Kidney (tissue), 14 donors: Measurements from ENCODE around the gene DDX51. TPM values are rescaled to one million over a fixed set of nuclear protein-coding genes. Genes with fewer than 3 reads are reported as not detected.

Experiments
- DNase-seq, 5 donors: peaks; one replicate each; pipeline ENCODE4 v3.0.0-alpha.2; 2013 to 2020
- FAIRE-seq: peaks from 2 replicates; lab custom pipeline; 2012; peaks lifted over from hg19 to GRCh38; lab: Jason Lieb, UNC
- H3K27ac ChIP-seq, 2 donors: one replicate each; pipeline ENCODE4 v1.7.0; 2013; ENCODE audit warnings: low read depth in 2 of 2, low read length in 2 of 2, inconsistent platforms in 1 of 2
- H3K27me3 ChIP-seq: one replicate; pipeline ENCODE4 v1.7.1; 2013; ENCODE audit warnings: low read length, inconsistent platforms; ENCODE audit not compliant: control insufficient read depth, insufficient read depth
- H3K36me3 ChIP-seq, 3 donors: one replicate each; pipeline versions ENCODE4 v1.7.0 to v1.7.1; 2013; ENCODE audit warnings: low read length in 3 of 3, control low read depth in 1 of 3, inconsistent platforms in 1 of 3; ENCODE audit not compliant: insufficient read depth in 3 of 3, control insufficient read depth in 2 of 3
- H3K4me1 ChIP-seq, 3 donors: one replicate each; pipeline versions ENCODE4 v1.7.0 to v1.7.1; 2013; ENCODE audit warnings: low read length in 3 of 3, inconsistent platforms in 1 of 3, low read depth in 1 of 3; ENCODE audit not compliant: control insufficient read depth in 2 of 3, insufficient read depth in 2 of 3
- H3K4me3 ChIP-seq, 3 donors: one replicate each; pipeline versions ENCODE4 v1.7.0 to v1.8.1; 2013; ENCODE audit warnings: low read length in 3 of 3, control low read depth in 1 of 3, inconsistent platforms in 1 of 3
- H3K9ac ChIP-seq, 3 donors: one replicate each; pipeline versions ENCODE4 v1.7.0 to v1.7.1; 2013; ENCODE audit warnings: low read length in 3 of 3, control low read depth in 1 of 3, inconsistent platforms in 1 of 3
- H3K9me3 ChIP-seq, 3 donors: one replicate each; pipeline versions ENCODE4 v1.7.0 to v1.7.1; 2013; ENCODE audit warnings: low read length in 3 of 3, control low read depth in 1 of 3, inconsistent platforms in 1 of 3; ENCODE audit not compliant: control insufficient read depth in 2 of 3, insufficient read depth in 1 of 3
- CTCF ChIP-seq: IDR thresholded peaks from 3 replicates; pipeline ENCODE4 v1.5.1; 2012; ENCODE audit warnings: mild to moderate bottlenecking, moderate library complexity, borderline replicate concordance; ENCODE audit not compliant: insufficient read depth; ENCODE audit errors: extremely low read depth
- intact Hi-C: fragments of 100-400 bp; cut with DNase I; formaldehyde crosslinking; loops from one replicate; pipeline ENCODE4 v1.11.1; 2022
- polyA plus RNA-seq: library from polyadenylated mRNA; stranded (reverse); fragments of 350-450 nt; fragmentation: Illumina TruSeq; extraction: RNeasy Lipid Tissue Mini Kit (QIAGEN cat#74804); gene quantifications from one replicate; pipeline ENCODE4 v1.2.3, GENCODE V29; 2014; ENCODE audit warnings: low read depth, low replicate concordance; ENCODE audit not compliant: insufficient read depth
- total RNA-seq: library from RNA; stranded (reverse); fragmentation: NEBNext Ultra II Directional; extraction: Animal tissue kit (Norgen Biotek cat#: 25700); gene quantifications from one replicate; pipeline ENCODE4 v1.2.1, GENCODE V29; 2021
- donor health status: control.
- donor health status: control.
- donor health status: control.
- donor health status: control.
- donor health status: control.
- donor health status: DM: yes; HTN: yes; CAD: no.
- donor health status: Normal renal cell carcinoma (clear cell type).

The DDX51 gene
- total and polyA plus RNA-seq, 2 donors from 2014 or later = 10.3 to 19.6 TPM

DNA sequence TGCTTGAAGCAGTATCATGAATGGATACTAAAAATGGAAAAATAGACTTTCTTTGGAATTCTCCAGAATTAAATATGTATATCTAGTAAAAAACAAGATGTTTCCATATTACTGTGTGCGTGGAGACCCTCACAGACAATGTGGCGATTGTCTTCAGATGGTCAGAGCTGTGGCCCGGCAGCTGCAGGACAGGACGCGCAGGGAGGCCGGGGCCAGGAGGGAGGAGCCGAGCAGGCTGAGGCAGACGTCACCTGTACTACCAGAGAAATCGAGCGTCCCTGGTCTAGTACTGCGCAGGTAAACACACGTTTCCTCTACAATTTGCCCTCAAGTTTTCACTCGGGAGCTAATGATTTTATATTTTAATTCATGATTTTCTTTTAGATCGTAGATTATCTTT lies 22.8 kb downstream of the DDX51 start:
- intact Hi-C loops = no loop called here
- no peaks in the 10 kb centered on the region for H3K4me1 ChIP-seq
- no peak for TF ChIP-seq CTCF
- no peak for DNase-seq
- H3K27ac ChIP-seq = no peak overlapping the region
- no peak for FAIRE-seq
- no peaks in the 10 kb centered on the region for H3K9me3 ChIP-seq
- H3K27me3 ChIP-seq = no peaks in the 10 kb centered on the region
- H3K36me3 ChIP-seq = peaks cover 2 to 26% (median 13%) of the 10 kb centered on the region in 3 donors
- no peak overlapping the region for H3K9ac ChIP-seq
- no peak overlapping the region for H3K4me3 ChIP-seq

DNA sequence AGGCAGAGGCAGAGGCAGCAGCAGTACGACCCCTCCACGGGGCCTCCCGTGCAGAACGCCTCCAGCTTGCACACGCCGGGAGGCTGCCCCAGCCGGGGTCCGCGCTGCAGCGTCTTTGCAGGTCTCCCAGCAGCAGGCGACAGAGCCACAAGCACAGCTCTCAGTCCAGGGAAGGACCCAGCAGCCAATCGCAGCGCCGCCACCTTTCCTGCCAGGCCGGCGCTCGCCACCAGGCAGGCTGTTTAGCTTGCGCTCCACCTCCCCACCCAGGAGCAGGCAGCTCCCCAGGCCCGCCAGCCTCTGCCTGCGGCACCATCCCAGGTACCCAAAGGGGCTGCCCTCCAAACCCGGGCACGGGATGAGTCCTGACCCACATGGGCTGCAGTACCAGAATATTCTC lies 25.2 kb downstream of the DDX51 start:
- no peak for FAIRE-seq
- no peak for TF ChIP-seq CTCF
- peaks cover 3 to 39% (median 21%) of the 10 kb centered on the region in 3 donors for H3K36me3 ChIP-seq
- intact Hi-C loops = no loop called here
- no peaks in the 10 kb centered on the region for H3K4me1 ChIP-seq
- DNase-seq = peak in 1 of 5 donors; percentile 10
- no peaks in the 10 kb centered on the region for H3K27me3 ChIP-seq
- no peak overlapping the region for H3K27ac ChIP-seq
- H3K9me3 ChIP-seq = no peaks in the 10 kb centered on the region
- H3K9ac ChIP-seq = no peak overlapping the region
- no peak overlapping the region for H3K4me3 ChIP-seq

DNA sequence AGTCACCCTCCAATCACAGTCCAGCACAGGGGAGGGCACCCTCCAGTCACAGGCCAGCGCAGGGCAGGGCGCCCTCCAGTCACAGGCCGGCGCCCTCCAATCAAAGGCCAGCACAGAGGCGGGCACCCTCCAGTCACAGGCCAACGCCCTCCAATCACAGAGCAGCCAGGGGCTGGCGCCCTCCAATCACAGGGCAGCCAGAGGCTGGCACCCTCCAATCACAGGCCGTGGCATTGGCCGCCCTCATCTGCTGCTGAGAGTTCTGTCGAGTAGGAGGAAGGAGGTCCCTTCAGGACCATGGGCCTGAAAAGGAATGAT lies 26.6 kb downstream of the DDX51 start:
- Histone ChIP-seq H3K4me3 (no peak overlapping the region), H3K9ac (no peak overlapping the region), H3K27ac (no peak overlapping the region), H3K36me3 (peaks cover 2 to 39% (median 21%) of the 10 kb centered on the region in 3 donors), H3K9me3 (no peaks in the 10 kb centered on the region), H3K27me3 (no peaks in the 10 kb centered on the region), H3K4me1 (no peaks in the 10 kb centered on the region)
- no peak for FAIRE-seq
- TF ChIP-seq CTCF = no peak
- intact Hi-C loops = no loop called here
- DNase-seq = no peak

DNA sequence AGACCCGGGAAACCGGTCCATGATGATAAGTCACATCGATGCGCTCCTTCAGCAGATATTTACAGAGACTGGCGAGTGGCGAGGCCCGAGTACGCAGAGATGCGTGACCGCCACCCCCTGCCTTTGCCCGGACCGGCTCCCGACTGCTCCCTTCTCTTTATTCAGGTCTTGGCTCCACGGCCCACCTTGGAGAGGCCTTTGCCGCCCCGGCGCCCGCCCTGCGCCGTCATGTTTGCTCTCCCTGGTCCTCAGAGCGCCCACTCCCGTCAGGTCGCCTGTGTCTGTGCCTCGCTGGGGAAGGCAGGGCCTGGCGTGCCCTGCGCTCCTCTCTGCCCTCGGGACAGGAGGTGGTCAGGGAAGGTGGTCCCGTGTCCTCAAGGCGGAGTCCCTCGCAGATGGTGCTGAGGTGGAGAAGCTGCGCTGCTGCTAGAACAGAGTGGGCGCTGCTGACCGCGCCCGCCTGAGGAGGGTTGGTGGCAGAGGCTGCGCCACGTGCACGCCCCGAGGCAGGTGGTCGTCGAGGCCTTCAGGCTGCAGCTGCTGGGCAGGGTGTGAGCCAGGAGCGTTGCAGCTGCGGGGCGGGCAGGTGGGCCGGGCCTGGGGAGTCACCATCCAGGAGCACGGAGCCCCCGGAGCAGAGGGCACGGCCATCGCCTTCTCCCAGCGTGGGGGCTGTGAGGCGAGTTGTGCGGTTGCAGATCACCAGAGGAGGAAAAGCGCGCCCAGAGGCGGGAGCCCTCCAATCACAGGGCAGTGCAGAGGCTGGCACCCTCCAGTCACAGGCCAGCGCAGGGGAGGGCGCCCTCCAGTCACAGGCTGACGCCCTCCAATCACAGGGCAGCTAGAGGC lies 27.2 kb downstream of the DDX51 start:
- DNase-seq = no peak
- no peak overlapping the region for H3K27ac ChIP-seq
- TF ChIP-seq CTCF = no peak

More for the DNA sequence above, 27.2 kb downstream of the DDX51 start:
- Histone ChIP-seq H3K9me3 (no peaks in the 10 kb centered on the region), H3K27me3 (no peaks in the 10 kb centered on the region), H3K36me3 (peaks cover 2 to 35% (median 18%) of the 10 kb centered on the region in 3 donors), H3K4me3 (no peak overlapping the region), H3K9ac (no peak overlapping the region), H3K4me1 (no peaks in the 10 kb centered on the region)
- intact Hi-C loops = no loop called here
- no peak for FAIRE-seq
